GM06990 (cell line): ENCODE data around the gene XDH.

Experiments
- DNase-seq: peaks from one replicate; pipeline ENCODE4 v3.0.0-alpha.2; 2011; ENCODE audit not compliant: insufficient read length; ENCODE audit errors: extremely low read depth
- H3K27me3 ChIP-seq: replicated peaks from 2 replicates; pipeline ENCODE4 v1.6.0; 2011; ENCODE audit warnings: low read length; ENCODE audit not compliant: control insufficient read depth, insufficient read depth
- H3K36me3 ChIP-seq: 2 replicates; pipeline ENCODE4 v1.5.1; 2011; ENCODE audit warnings: low read length; ENCODE audit not compliant: control insufficient read depth, insufficient read depth
- H3K4me3 ChIP-seq: replicated peaks from 2 replicates; pipeline ENCODE4 v1.5.1; 2011; ENCODE audit warnings: low read depth, mild to moderate bottlenecking, control low read depth, low read length
- CTCF ChIP-seq: IDR thresholded peaks from 2 replicates; pipeline ENCODE4 v1.5.1; 2011; ENCODE audit warnings: low read length, control low read depth, mild to moderate bottlenecking, inconsistent platforms; ENCODE audit not compliant: insufficient read depth, poor library complexity, severe bottlenecking

XDH gene

GRCh38 chr2:31402388-31402787 is 12.2 kb downstream of the XDH start:
- Histone ChIP-seq H3K4me3 (no peak overlapping the region), H3K36me3 (no peaks in the 10 kb centered on the region), H3K27me3 (no peaks in the 10 kb centered on the region; the same call in none of the 2 replicates)
- TF ChIP-seq CTCF: no peak
- DNase-seq: no peak

- no peaks in the 10 kb centered on the region; the same call in none of the 2 replicates for H3K27me3 ChIP-seq
- DNase-seq: no peak
- no peaks in the 10 kb centered on the region for H3K36me3 ChIP-seq
- H3K4me3 ChIP-seq: no peak overlapping the region
- no peak for TF ChIP-seq CTCF
Measured at GRCh38 chr2:31401580-31401979, 13.0 kb downstream of the XDH start.

GRCh38 chr2:31398881-31399280 is 15.7 kb downstream of the XDH start:
- H3K36me3 ChIP-seq: no peaks in the 10 kb centered on the region
- DNase-seq: no peak
- no peaks in the 10 kb centered on the region; the same call in none of the 2 replicates for H3K27me3 ChIP-seq
- no peak overlapping the region for H3K4me3 ChIP-seq
- TF ChIP-seq CTCF: no peak

GRCh38 chr2:31397094-31397493 is 17.4 kb downstream of the XDH start:
- Histone ChIP-seq H3K36me3 (no peaks in the 10 kb centered on the region), H3K4me3 (no peak overlapping the region), H3K27me3 (no peaks in the 10 kb centered on the region; the same call in none of the 2 replicates)
- DNase-seq: no peak
- no peak for TF ChIP-seq CTCF

GRCh38 chr2:31390324-31390723 is 24.2 kb downstream of the XDH start:
- no peak for DNase-seq
- H3K4me3 ChIP-seq: no peak overlapping the region

More at GRCh38 chr2:31390324-31390723, 24.2 kb downstream of the XDH start:
- Histone ChIP-seq H3K27me3 (no peaks in the 10 kb centered on the region; the same call in 1 of the 2 replicates), H3K36me3 (no peaks in the 10 kb centered on the region)
- TF ChIP-seq CTCF: no peak
